ENCODE data around the gene KHK. TPM values are rescaled to one million over a fixed set of nuclear protein-coding genes. Genes with fewer than 3 reads are reported as not detected.
"Not testable (repeated sequence)": the region's sequence is repeated elsewhere in the genome, so short reads cannot be mapped to it uniquely, and the experiment has no call there.

KHK gene
- total RNA-seq, 4 donors from 2014 or later = 5.1 to 12.2 (median 9.1) TPM

DNA sequence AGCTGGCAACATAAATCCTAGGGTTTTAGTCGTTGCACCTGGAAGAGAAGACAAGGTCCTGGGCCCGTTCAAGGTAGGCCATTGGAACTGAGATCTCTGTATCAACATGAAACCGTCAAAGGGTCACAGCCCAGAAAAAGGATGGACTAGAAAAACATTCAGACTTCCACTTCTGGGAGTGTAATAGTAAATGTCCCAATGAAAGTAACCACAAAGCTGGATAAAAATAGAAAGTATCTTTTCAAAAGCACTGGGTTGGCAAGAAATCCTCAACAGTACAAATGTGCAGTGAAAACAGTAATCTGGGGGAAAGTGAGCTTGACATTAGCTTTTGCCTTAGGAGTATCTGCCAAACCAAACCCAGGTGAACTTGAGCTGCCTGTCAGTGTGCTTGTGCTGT, 19.4 kb downstream of the KHK start:
- no peak overlapping the region for H3K27ac ChIP-seq
- peaks cover 0 to 3% (median 0%) of the 10 kb centered on the region in 4 donors for H3K4me1 ChIP-seq
- H3K27me3 ChIP-seq = no peaks in the 10 kb centered on the region
- H3K36me3 ChIP-seq = no peaks in the 10 kb centered on the region
- no peaks in the 10 kb centered on the region for H3K9me3 ChIP-seq
- DNase-seq (ENCODE audit: low spot score in 2 of 2) = no peak
- no peak overlapping the region for H3K4me3 ChIP-seq
- WGBS, 2 donors = 67 to 72% methylated on average over 3 of the region's 3 CpGs
- TF ChIP-seq POLR2A (IDR thresholded peaks at IDR 0.05) = no peak
- TF ChIP-seq, protein P1, sequence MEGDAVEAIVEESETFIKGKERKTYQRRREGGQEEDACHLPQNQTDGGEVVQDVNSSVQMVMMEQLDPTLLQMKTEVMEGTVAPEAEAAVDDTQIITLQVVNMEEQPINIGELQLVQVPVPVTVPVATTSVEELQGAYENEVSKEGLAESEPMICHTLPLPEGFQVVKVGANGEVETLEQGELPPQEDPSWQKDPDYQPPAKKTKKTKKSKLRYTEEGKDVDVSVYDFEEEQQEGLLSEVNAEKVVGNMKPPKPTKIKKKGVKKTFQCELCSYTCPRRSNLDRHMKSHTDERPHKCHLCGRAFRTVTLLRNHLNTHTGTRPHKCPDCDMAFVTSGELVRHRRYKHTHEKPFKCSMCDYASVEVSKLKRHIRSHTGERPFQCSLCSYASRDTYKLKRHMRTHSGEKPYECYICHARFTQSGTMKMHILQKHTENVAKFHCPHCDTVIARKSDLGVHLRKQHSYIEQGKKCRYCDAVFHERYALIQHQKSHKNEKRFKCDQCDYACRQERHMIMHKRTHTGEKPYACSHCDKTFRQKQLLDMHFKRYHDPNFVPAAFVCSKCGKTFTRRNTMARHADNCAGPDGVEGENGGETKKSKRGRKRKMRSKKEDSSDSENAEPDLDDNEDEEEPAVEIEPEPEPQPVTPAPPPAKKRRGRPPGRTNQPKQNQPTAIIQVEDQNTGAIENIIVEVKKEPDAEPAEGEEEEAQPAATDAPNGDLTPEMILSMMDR (IDR thresholded peaks at IDR 0.05) = no peak
- no peak for TF ChIP-seq EP300 (IDR thresholded peaks at IDR 0.05)

DNA sequence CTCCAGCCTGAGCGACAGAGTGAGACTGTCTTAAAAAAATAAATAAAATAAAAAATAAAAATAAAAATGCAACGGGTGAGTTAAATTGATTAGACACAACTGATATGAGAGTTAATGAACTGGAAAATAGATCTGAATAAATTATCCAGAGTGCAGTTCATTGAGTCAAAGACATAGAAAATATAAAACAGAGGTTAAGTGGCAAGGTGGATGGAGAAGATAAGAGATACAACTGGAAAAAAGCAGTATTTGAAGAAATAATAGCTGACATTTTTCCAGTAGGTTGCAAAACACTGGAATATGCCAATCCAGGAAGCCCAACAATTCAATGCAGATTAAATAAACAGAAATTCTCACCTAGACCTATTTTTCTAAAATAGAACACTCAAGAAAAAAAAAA, 21.6 kb downstream of the KHK start:
- H3K36me3 ChIP-seq = no peaks in the 10 kb centered on the region
- no peak overlapping the region for H3K27ac ChIP-seq
- DNase-seq (ENCODE audit: low spot score in 2 of 2) = no peak
- H3K4me3 ChIP-seq = no peak overlapping the region
- TF ChIP-seq EP300 (IDR thresholded peaks at IDR 0.05) (no peak), POLR2A (IDR thresholded peaks at IDR 0.05) (no peak)
- TF ChIP-seq, protein P1 (IDR thresholded peaks at IDR 0.05) = no peak
- WGBS, 2 donors = 89 to 93% methylated on average over 2 of the region's 2 CpGs
- H3K4me1 ChIP-seq = peaks cover 0 to 3% (median 0%) of the 10 kb centered on the region in 4 donors
- H3K9me3 ChIP-seq = no peaks in the 10 kb centered on the region
- no peaks in the 10 kb centered on the region for H3K27me3 ChIP-seq

DNA sequence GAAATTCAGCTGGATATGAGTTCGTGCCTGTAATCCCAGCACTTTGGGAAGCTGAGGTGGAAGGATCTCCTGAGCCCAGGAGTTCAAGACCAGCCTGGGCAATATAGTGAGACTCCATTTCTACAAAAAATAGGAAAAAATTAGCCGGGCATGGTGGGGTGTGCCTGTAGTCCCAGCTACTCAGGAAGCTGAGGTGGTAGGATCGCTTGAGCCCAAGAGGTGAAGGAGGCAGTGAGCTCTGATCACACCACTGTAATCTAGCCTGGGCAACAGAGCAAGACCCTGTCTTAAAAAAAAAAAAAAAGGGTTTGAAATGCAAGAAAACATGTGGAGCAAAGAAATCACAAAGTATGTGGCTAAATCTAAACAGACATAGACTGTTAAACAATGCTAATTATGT, 22.5 kb downstream of the KHK start:
- Histone ChIP-seq H3K36me3 (no peaks in the 10 kb centered on the region), H3K27me3 (no peaks in the 10 kb centered on the region), H3K4me3 (no peak overlapping the region), H3K4me1 (peaks cover 0 to 3% (median 0%) of the 10 kb centered on the region in 4 donors), H3K27ac (no peak overlapping the region), H3K9me3 (no peaks in the 10 kb centered on the region)
- WGBS, 2 donors = 88 to 94% methylated on average over 3 of the region's 3 CpGs
- no peak for DNase-seq (ENCODE audit: low spot score in 2 of 2)
- TF ChIP-seq EP300 (IDR thresholded peaks at IDR 0.05) (no peak), POLR2A (IDR thresholded peaks at IDR 0.05) (no peak)
- TF ChIP-seq, protein P1 (IDR thresholded peaks at IDR 0.05) = no peak

DNA sequence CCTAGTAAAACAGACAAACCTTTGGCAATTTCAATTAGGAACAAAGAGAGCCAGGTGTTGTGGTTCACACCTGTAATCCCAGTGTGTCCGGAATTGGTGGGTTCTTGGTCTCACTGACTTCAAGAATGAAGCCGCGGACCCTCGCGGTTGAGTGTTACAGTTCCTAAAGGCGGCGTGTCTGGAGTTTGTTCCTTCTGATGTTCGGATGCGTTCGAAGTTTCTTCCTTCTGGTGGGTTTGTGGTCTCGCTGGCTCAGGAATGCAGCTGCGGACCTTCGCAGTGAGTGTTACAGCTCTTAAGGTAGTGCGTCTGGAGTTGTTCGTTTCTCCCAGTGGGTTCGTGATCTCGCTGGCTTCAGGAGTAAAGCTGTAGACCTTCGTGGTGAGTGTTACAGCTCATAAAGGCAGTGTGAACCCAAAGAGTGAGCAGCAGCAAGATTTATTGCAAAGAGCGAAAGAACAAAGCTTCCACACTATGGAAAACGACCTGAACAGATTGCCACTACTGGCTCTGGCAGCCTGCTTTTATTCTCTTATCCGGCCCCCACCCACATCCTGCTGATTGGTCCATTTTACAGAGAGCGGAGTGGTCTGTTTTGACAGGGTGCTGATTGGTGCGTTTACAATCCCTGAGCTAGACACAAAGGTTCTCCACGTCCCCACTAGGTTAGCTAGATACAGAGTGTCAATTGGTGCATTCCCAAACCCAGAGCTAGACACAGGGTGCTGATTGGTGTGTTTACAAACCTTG, 24.2 kb downstream of the KHK start:
- H3K4me3 ChIP-seq; H3K9me3 ChIP-seq; H3K27ac ChIP-seq; H3K4me1 ChIP-seq; H3K36me3 ChIP-seq; DNase-seq (ENCODE audit: low spot score in 2 of 2); H3K27me3 ChIP-seq: not testable (repeated sequence)
- 75 to 79% methylated on average over 24 of the region's 24 CpGs for WGBS, 2 donors

GRCh38 chr2:27111392-27112078, 25.0 kb downstream of the KHK start:
- H3K9me3 ChIP-seq; H3K4me3 ChIP-seq; DNase-seq (ENCODE audit: low spot score in 2 of 2); H3K4me1 ChIP-seq; H3K27ac ChIP-seq; H3K36me3 ChIP-seq; H3K27me3 ChIP-seq: not testable (repeated sequence)
- 92 to 95% methylated on average over 41 to 45 of the region's 49 CpGs for WGBS, 2 donors

DNA sequence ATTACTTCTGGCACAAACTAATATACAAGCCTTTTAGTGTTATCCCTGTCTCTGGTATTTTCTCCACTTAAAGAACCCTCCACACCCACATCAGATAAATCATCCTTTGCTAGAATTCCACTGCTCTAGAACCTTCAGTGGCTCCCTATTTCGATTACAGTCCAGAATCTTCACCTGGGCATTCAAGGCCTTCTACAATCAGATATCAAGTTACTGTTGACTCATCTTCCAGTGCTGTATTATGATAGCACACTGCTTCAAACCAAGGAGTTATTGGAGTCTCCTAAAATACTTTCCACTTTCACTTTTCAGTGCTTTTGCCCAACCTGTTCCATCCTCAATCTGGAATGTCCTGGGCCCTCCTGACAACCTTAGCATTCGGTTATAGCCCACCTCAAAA, 28.9 kb downstream of the KHK start:
- no peak for TF ChIP-seq EP300 (IDR thresholded peaks at IDR 0.05)
- TF ChIP-seq, protein P1 (IDR thresholded peaks at IDR 0.05) = no peak
- no peak for TF ChIP-seq POLR2A (IDR thresholded peaks at IDR 0.05)
- H3K36me3 ChIP-seq = no peaks in the 10 kb centered on the region
- peaks cover 0 to 31% of the 10 kb centered on the region in 2 donors for H3K27me3 ChIP-seq
- H3K4me1 ChIP-seq = peaks cover 0 to 11% (median 3%) of the 10 kb centered on the region in 4 donors
- 64 to 65% methylated on average over 2 of the region's 2 CpGs for WGBS, 2 donors
- DNase-seq (ENCODE audit: low spot score in 2 of 2) = no peak
- no peak overlapping the region for H3K4me3 ChIP-seq
- no peak overlapping the region for H3K27ac ChIP-seq
- no peaks in the 10 kb centered on the region for H3K9me3 ChIP-seq
